Keratinocyte (primary cell): Measurements from ENCODE around the gene NEDD8.

Source experiments
- EZH2 ChIP-seq: IDR thresholded peaks from one replicate; pipeline ENCODE4 v1.6.1; 2012; ENCODE audit warnings: inconsistent platforms, mild to moderate bottlenecking, low read length, moderate library complexity
- TF ChIP-seq, protein P1 (sequence below), 3 experiments: IDR thresholded peaks in 1 of 3; conservative IDR thresholded peaks in 1 of 3; optimal IDR thresholded peaks in 1 of 3; 2 replicates in 2 of 3; 3 replicates in 1 of 3; pipeline versions ENCODE3 to v1.5.1; 2011; ENCODE audit warnings: low read length in 3 of 3, mild to moderate bottlenecking in 3 of 3, moderate library complexity in 2 of 3, control low read depth in 1 of 3, inconsistent platforms in 1 of 3; ENCODE audit not compliant: insufficient read depth in 2 of 3; ENCODE audit errors: extremely low read depth in 1 of 3

DNA sequence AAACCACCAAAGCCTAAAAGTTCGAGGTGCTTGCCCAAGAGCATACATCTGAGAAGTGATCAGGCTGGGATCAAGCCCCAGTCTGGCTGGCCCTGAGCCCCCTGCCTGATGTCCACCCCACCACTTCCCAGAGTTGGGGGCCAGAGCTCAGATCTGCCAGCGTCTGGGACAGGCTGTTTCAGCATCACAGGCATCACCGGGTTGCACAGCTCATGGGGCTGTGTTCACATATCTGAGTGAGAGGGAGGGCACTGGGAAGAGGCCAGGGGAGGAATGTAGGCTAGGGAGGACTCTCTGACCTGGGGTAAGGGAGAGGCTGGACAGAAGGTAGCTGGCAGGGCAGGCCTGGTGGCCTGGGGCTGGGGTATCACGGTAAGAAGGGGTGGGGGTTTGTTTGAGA lies 24.8 kb upstream of the NEDD8 start:
- TF ChIP-seq EZH2, result no peak
- TF ChIP-seq, protein P1, sequence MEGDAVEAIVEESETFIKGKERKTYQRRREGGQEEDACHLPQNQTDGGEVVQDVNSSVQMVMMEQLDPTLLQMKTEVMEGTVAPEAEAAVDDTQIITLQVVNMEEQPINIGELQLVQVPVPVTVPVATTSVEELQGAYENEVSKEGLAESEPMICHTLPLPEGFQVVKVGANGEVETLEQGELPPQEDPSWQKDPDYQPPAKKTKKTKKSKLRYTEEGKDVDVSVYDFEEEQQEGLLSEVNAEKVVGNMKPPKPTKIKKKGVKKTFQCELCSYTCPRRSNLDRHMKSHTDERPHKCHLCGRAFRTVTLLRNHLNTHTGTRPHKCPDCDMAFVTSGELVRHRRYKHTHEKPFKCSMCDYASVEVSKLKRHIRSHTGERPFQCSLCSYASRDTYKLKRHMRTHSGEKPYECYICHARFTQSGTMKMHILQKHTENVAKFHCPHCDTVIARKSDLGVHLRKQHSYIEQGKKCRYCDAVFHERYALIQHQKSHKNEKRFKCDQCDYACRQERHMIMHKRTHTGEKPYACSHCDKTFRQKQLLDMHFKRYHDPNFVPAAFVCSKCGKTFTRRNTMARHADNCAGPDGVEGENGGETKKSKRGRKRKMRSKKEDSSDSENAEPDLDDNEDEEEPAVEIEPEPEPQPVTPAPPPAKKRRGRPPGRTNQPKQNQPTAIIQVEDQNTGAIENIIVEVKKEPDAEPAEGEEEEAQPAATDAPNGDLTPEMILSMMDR (optimal IDR thresholded peaks at IDR 0.05 in 1 of 3, IDR thresholded peaks at IDR 0.05 in 1 of 3, conservative IDR thresholded peaks at IDR 0.05 in 1 of 3; ENCODE audit: extremely low read depth in 1 of 3, insufficient read depth in 2 of 3, low read length in 3 of 3), result no peak
